ENCODE data around the gene KCNE4. TPM values are rescaled to one million over a fixed set of nuclear protein-coding genes. Genes with fewer than 3 reads are reported as not detected.

KCNE4 gene
- total RNA-seq, 6 experiments from 2014 or later, result 0.17 to 1.2 (median 1.1) TPM

DNA sequence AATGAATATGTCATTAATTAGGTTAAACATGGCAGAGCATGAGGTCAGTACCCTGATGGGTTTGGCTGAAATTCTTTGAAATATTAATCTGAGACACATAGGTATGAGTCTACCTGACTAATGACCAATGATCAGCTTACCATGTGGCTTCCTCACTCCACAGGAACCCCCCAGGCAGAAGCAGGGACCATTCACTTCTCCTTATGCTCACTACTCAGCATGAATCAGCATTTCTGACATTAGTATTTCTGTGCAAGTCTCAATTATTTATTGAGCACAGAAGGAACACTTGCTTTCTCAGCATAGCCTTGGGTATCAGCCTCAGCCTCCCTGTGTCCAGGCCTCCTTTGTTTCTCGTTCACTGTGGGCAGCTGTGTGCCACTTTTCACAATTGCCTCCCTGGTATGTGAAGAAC, 9.3 kb upstream of the KCNE4 start:
- TF ChIP-seq POLR2A (IDR thresholded peaks at IDR 0.05), result no peak
- TF ChIP-seq, protein P1, sequence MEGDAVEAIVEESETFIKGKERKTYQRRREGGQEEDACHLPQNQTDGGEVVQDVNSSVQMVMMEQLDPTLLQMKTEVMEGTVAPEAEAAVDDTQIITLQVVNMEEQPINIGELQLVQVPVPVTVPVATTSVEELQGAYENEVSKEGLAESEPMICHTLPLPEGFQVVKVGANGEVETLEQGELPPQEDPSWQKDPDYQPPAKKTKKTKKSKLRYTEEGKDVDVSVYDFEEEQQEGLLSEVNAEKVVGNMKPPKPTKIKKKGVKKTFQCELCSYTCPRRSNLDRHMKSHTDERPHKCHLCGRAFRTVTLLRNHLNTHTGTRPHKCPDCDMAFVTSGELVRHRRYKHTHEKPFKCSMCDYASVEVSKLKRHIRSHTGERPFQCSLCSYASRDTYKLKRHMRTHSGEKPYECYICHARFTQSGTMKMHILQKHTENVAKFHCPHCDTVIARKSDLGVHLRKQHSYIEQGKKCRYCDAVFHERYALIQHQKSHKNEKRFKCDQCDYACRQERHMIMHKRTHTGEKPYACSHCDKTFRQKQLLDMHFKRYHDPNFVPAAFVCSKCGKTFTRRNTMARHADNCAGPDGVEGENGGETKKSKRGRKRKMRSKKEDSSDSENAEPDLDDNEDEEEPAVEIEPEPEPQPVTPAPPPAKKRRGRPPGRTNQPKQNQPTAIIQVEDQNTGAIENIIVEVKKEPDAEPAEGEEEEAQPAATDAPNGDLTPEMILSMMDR (IDR thresholded peaks at IDR 0.05), result no peak
- Histone ChIP-seq H3K9me3 (no peaks in the 10 kb centered on the region), H3K4me1 (no peaks in the 10 kb centered on the region), H3K4me3 (no peak overlapping the region), H3K27me3 (no peaks in the 10 kb centered on the region), H3K27ac (no peak overlapping the region), H3K36me3 (no peaks in the 10 kb centered on the region)
- 0% methylated on average over 1 of the region's 1 CpG for WGBS (ENCODE audit: insufficient coverage, low coverage, low lambda C conversion rate, missing lambda C conversion rate)
- ATAC-seq (no peak), DNase-seq (no peak)
- intact Hi-C loops (cut with DNase I), result no loop called here

DNA sequence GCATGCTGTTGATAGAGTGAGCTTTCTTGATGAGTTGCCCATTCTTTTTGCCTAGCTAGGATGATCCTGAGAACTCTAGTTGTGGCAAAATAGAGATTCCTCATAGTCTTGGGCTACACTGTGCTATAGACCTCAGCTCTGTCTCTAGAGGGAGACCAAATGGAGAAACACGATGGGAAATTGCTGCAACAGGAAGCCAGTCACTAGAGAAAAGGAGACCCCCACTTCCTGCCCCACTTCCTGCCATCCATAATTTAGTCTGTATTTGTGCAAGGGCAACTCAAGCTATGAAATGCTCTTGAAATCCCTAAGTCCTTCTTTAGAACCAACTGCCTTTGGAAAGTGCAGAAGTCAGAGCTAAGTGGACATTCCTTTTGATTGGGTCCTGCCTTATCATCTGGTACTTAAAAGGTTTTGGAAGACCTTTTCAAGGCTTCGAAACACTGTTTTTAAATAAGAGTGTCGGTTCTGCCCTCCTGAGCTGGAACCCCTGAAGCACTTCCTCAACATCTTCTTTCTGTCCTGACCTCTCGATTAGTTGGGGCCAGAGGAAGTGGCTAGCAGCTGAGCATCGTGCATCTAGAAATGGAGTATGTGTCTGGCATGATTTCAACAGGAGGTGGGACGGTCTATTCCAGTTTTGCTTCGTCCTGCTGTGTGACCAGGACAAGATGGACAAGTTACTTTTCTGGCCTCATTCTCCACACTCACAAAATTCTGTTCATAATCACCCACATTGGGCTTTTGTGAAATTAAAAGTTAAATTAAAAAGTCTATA, 8.6 kb upstream of the KCNE4 start:
- intact Hi-C loops (cut with DNase I), result no loop called here
- no peak for TF ChIP-seq POLR2A (IDR thresholded peaks at IDR 0.05)
- TF ChIP-seq, protein P1 (IDR thresholded peaks at IDR 0.05), result no peak

DNA sequence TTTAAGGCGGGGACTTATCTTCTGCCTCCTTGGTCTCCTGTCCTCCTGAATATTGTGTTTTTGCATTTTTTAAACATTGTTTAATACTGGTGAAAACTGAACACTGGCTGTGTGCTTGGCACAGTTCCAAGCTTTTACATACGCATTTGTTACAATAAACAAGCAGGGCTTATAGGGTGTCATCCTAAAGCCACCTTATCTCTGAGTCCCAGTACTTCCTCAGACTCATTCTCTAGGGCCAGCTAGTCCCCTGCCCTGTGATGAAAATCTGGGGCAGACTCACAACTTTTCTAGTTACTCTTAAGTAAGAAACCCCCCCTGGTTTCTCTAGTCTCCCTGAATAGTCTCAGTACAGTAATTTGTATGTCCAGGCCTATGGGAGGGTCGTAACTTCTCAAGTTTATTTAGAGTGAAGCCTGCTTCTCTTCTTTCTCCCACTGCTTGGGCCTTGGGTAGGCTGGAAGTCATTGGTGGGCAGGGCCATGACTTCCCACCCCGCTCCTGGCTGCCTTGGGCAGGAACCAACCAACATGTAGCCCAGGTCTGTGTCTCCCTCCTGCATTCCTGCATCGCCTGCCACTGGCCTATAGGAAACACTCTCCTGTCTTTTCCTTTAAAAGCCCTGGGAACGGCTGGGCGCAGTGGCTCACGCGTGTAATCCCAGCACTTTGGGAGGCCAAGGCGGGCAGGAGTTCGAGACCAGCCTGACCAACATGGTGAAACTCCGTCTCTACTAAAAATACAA, 7.7 kb upstream of the KCNE4 start:
- no peaks in the 10 kb centered on the region for H3K4me1 ChIP-seq
- H3K27ac ChIP-seq, result no peak overlapping the region

More for the DNA sequence above, 8.6 kb upstream of the KCNE4 start:
- Histone ChIP-seq H3K36me3 (no peaks in the 10 kb centered on the region), H3K27me3 (no peaks in the 10 kb centered on the region), H3K9me3 (no peaks in the 10 kb centered on the region), H3K4me3 (no peak overlapping the region), H3K4me1 (no peaks in the 10 kb centered on the region), H3K27ac (no peak overlapping the region)
- WGBS (ENCODE audit: insufficient coverage, low coverage, low lambda C conversion rate, missing lambda C conversion rate), result 31% methylated on average over 7 of the region's 7 CpGs
- peak in 1 of 4 donors; percentile 25 for ATAC-seq
- DNase-seq, result no peak

DNA sequence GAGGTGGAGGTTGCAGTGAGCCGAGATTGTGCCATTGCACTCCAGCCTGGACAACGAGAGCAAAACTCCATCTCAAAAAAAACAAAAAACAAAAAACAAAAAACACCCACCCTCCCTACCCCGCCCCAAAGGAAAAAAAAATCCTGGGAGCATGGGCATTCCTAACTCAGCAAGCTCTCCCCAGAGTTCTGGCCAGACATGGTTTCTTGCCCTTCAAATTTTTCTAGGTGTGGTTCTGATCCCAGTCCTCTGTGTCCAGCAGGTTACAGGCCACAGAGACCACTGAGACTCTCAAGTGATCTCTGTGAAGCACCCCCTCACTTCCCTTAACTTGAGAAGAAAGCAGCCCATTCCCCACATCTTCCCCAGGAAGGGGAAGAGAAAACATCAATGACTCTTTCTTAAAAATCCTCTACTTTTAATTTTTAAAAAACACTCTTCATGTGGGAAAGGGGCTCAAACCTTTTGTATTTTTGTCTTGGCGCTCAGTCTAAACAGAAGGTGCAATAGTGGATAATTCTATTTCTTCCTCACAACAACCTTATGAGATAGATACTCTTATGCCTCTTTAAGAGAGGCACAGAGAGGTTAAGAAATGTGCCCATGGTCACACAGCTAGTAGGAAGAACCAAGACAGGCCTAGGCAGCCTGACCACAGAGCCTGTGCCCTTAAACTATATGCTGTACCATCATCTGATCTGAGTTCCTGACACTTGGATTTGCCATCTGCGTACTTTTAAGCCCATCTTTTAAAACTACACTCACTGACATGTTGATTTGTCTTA, 6.9 kb upstream of the KCNE4 start:
- no peak overlapping the region for H3K27ac ChIP-seq
- H3K36me3 ChIP-seq, result no peaks in the 10 kb centered on the region
- TF ChIP-seq, protein P1 (IDR thresholded peaks at IDR 0.05), result no peak
- TF ChIP-seq POLR2A (IDR thresholded peaks at IDR 0.05), result no peak
- intact Hi-C loops (cut with DNase I), result no loop called here
- no peaks in the 10 kb centered on the region for H3K9me3 ChIP-seq
- H3K4me3 ChIP-seq, result no peak overlapping the region
- 70% methylated on average over 5 of the region's 5 CpGs for WGBS (ENCODE audit: insufficient coverage, low coverage, low lambda C conversion rate, missing lambda C conversion rate)
- H3K4me1 ChIP-seq, result no peaks in the 10 kb centered on the region
- no peak for DNase-seq
- H3K27me3 ChIP-seq, result no peaks in the 10 kb centered on the region
- no peak for ATAC-seq

More for the DNA sequence above, 7.7 kb upstream of the KCNE4 start:
- no peak overlapping the region for H3K4me3 ChIP-seq
- no peak for TF ChIP-seq POLR2A (IDR thresholded peaks at IDR 0.05)
- TF ChIP-seq, protein P1 (IDR thresholded peaks at IDR 0.05), result no peak
- DNase-seq (no peak), ATAC-seq (no peak)
- WGBS (ENCODE audit: insufficient coverage, low coverage, low lambda C conversion rate, missing lambda C conversion rate), result 78% methylated on average over 6 of the region's 12 CpGs
- H3K27me3 ChIP-seq, result no peaks in the 10 kb centered on the region
- intact Hi-C loops (cut with DNase I), result no loop called here
- H3K9me3 ChIP-seq, result no peaks in the 10 kb centered on the region
- no peaks in the 10 kb centered on the region for H3K36me3 ChIP-seq

Measured in right lobe of liver (tissue), 6 donors.